Panc1 (cell line): ENCODE measurements around the gene SPRED3.

Experiments
- POLR2AphosphoS5 ChIP-seq: IDR thresholded peaks from 2 replicates; pipeline ENCODE4 v1.6.1; 2012; ENCODE audit warnings: mild to moderate bottlenecking, low read depth, low read length, moderate library complexity
- TCF7L2 ChIP-seq: IDR thresholded peaks from 2 replicates; pipeline ENCODE4 v1.6.1; 2011; ENCODE audit warnings: mild to moderate bottlenecking, low read depth, low read length, inconsistent platforms
- TF ChIP-seq, protein P1 (sequence below): fragments of 450-650 bp; IDR thresholded peaks from 2 replicates; pipeline ENCODE4 v1.5.1; 2017; ENCODE audit warnings: mild to moderate bottlenecking

DNA sequence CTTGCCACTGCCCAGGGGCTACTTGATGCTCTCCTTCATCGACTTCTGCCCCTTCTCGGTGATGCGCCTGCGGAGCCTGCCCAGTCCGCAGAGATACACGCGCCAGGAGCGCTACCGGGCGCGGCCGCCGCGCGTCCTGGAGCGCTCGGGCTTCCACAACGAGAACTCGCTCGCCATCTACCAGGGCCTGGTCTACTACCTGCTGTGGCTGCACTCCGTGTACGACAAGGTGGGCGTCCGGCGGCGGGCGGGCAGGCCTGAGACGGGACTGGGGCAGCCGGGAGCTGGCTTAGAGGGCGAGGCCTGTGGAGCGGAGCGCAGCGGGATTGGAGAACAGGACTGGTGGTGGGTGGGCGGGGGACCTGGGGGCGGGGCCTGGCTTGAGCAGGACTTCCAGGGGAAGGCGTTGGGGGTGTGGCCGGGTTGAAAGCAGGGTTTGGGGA, 26.8 kb upstream of the SPRED3 start:
- TF ChIP-seq, protein P1, sequence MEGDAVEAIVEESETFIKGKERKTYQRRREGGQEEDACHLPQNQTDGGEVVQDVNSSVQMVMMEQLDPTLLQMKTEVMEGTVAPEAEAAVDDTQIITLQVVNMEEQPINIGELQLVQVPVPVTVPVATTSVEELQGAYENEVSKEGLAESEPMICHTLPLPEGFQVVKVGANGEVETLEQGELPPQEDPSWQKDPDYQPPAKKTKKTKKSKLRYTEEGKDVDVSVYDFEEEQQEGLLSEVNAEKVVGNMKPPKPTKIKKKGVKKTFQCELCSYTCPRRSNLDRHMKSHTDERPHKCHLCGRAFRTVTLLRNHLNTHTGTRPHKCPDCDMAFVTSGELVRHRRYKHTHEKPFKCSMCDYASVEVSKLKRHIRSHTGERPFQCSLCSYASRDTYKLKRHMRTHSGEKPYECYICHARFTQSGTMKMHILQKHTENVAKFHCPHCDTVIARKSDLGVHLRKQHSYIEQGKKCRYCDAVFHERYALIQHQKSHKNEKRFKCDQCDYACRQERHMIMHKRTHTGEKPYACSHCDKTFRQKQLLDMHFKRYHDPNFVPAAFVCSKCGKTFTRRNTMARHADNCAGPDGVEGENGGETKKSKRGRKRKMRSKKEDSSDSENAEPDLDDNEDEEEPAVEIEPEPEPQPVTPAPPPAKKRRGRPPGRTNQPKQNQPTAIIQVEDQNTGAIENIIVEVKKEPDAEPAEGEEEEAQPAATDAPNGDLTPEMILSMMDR: no peak
- no peak; the same call in 1 of the 2 replicates for TF ChIP-seq POLR2AphosphoS5
- TF ChIP-seq TCF7L2: no peak
